Activated effector memory CD4-positive, alpha-beta T cell treated with Interleukin-2 at 50 U/mL for 16 hours (primary cell): ENCODE results near the gene C11orf98.
"Not testable (repeated sequence)": the region's sequence is repeated elsewhere in the genome, so short reads cannot be mapped to it uniquely, and the experiment has no call there.

Experiments used
- DNase-seq: peaks from one replicate; pipeline ENCODE4 v3.0.0-alpha.2; 2020

C11orf98 gene

DNA sequence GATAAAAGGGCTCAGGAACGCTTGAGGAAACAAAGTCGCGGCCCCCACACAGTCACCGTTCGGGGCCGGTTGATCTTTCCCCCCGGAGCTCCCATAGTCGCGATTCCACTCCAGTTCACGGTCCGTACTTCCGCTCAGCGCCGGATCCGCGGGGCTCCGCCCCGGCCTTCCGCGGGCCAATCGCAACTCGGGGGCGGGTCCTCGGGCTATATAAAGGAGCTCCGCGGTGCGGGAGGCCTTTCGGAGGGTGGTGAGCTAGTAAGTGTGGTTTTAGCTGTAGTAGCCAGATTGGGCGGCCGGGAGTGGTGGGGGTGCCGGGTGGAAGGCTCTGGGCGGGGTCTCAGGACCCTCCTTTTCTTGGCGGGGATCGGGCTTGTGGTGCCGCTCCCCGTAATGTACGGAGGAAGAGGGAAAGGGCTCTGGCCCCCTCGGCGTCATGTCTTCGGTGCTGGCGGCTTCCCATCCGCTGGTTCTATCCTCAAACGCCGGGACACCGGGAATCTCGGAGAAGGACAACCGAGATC lies at the start of gene C11orf98, which contains the start of gene CSKMT:
Gene C11orf98 (minus strand): TSS at position 136 of the 524 bp plus-strand sequence. CDS start 41 bp downstream, at position 95.
Gene CSKMT (plus strand): TSS at position 238 of the 524 bp plus-strand sequence. CDS start 568 bp downstream, outside the sequence.
- DNase-seq = peak; percentile 95

DNA sequence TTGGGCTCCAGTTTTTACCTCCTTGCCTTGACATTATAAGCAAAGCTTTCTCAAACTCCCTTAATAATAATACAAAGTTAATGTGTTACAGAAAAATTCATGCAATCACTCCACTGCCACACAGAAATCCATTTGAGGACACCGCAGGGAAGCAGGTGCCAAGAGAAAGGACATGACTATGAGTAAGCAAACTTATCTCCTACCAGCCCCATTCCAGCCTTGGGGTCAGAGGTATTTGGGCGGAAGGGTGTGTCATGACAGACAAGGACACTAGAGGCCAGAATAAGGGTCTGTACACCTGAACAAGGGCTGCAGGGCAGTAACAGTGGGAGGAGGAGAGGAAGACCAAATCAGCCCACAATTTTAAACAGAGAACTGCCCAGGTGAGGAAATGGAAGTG lies 48.3 kb upstream of the C11orf98 start:
- DNase-seq = no peak

DNA sequence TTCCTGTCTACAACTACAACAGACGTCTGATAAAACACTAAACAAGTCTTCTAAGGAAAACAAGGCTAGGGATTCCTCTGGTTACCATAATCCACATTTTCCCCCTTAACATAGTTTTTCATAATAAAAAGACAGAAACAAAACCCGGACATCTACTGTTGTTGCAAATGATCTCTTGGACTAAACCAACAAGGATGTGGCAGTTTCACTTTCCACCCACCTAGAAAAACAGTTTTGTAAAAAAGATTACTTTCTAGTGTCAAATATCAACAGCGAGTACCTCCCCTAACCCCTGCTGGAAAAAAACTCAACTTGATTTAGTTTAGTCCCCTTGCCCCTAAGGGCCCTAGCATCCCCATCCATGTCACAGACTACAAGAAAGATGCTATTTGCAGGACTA lies 47.9 kb upstream of the C11orf98 start:
- DNase-seq = no peak

DNA sequence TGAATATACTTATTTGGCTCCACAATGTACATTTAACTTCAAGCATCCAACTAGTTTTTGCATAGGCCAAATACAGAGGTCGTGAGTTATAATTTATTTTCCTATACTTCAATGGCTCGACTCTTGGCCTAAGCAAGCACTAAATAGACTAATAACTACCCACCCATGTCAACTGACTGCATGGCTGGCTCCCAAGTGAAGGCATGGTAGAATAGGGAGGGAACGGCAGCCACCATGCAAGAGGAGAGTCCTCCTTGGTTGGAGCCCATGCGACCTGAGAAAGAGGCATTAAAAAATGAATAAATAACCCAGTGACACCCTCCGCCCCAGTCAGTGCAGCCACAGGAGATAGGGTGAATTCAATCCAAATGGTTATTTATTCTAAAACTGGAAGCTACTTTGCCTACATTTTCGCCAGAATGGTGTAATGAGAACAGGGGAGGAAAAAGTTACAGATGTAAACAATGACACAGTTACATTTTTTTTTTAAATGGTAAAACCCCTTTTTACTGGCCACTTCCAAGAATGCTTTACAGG lies 47.3 kb upstream of the C11orf98 start:
- DNase-seq = no peak

DNA sequence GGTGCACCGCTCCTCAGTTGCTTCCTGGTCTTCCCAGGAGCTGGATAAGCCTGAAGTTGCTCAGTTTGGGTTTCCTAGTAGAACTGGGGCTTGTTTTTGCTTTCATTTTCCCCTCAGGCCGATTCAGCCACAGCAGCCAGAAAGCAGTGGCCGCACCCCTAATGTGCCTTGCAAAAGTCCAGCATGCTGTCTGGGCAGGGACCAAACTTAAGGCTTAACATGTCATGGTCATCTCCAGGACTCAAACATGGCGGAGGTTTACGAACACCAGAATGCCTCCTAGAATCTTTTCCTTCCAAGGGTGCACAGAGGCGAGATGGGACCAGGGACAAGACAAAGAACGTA lies 45.0 kb upstream of the C11orf98 start:
- DNase-seq = no peak

DNA sequence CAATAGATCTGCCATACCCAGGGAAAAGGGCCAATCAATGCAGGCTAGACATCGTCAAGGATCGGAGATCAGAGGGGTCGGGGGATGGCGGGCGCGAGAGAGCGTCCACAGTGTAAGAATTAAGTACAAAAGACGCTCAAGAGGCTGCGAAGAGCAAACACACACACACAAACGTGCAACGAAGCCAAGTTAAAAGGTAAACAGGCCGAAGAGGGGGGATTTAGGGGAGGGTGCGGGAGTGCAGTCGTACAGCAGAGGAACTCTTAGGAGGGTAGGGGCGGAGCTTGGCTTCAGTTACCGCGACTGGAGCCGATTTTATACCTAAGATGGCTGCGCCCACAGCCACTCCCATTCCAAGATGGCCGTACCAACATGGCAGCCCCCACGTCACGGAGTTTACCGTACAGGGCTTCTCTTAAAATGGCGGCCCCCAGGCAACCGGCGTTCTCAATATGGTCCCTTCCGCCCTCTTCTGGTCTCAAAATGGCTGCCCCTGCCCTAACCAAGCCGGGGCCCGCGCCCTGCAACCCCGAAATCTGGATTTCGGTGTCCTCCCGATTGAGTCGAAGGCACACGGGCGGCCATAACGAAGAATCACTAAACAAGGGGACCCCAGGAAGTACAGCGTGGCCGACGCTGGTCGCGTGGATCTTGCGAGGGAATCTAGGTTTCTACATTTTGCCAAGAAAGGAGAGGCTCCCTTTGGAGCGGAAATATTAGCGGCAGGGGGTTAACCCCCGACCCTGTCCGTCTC lies 44.4 kb upstream of the C11orf98 start:
- DNase-seq = peak; percentile 94

DNA sequence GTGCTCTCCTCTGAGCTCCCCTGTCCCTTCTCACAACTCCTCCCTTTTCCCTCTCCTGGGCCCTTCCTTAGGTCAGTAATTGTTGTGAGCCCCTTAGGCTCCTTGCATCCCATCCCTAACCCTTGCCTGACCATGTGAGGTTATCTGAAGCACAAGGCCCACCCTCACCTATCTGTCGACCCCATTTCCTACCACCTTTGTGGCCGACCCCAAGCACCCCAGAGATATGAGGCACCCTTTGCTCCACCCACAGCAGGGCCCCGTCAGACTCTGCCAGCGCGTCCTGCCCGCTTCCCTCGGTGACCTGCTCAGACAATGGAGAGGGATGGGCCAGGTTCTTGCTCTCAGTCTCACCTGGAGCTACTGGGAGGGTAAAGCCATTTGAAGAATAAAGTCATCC lies 43.8 kb upstream of the C11orf98 start:
- peak; percentile 40 for DNase-seq

DNA sequence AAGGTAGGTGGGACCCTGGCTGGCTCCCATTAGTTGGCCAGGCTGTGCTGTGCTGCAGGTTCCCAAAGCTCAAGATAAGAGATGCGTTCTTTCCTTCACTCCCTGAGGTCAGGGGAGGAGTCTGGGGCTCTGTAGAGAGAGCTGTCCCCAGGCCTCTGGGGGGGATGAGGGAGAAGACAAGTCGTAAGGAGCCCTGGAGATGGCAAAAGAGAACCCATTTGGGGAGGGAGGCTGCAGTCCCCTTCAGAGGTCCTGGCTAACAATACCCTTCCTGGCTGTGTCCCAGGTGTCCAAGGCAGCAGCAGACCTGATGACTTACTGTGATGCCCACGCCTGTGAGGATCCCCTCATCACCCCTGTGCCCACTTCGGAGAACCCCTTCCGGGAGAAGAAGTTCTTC lies 43.4 kb upstream of the C11orf98 start:
- no peak for DNase-seq

DNA sequence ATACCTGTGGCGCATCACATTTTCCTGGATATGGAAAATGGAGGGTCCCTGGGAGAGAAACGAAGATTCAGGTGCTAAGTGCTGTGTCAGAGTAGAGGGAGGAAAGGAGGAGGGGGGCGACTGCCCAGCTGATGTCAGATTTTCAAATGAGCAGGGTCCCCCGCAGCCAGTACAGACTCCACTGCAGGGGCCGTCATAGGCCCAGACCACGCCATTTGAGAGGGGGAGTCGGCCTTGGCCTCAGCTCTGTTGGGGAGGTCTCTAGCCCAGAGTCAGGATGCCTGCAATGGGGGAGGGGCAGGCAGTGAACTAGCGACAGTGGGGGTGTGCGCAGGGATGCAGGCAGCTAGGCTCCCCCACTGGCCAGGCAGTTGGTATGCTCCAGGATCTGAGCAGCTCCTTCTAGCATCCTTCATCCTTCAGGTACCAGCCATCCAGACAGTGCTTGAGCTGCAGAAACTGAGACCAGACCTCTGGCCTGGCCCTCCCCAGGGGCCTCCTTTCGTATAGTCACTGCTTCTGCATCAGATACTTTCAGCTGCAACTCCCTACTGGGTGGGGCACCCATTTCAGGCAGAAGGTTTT lies 42.4 kb upstream of the C11orf98 start, which contains the start of the genes BSCL2 and GNG3:
Gene BSCL2 (minus strand): TSS at position 148 of the 585 bp plus-strand sequence. CDS start 229 bp downstream, outside the sequence.
Gene GNG3 (plus strand): TSS at position 400 of the 585 bp plus-strand sequence. CDS start 620 bp downstream, outside the sequence.
- DNase-seq = no peak

DNA sequence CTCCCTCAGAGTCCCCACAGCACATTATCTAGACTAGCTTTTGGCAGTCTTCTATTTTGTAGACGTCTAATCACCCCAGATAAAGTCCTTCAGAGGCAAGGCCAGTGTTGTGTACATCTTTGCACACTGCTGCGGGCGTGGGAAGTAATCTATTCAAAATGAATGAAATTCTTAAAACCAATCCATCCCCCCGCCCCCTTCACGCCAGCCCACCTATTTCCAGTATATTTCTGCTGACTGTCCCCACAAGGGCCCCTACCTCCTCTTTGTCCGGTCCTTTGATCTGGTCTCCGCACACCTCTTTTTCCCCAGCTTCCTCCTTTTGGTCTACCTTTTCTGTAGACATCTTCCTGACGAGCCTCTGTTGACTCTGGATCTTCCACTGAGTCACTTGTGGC lies 41.8 kb upstream of the C11orf98 start:
- no peak for DNase-seq

DNA sequence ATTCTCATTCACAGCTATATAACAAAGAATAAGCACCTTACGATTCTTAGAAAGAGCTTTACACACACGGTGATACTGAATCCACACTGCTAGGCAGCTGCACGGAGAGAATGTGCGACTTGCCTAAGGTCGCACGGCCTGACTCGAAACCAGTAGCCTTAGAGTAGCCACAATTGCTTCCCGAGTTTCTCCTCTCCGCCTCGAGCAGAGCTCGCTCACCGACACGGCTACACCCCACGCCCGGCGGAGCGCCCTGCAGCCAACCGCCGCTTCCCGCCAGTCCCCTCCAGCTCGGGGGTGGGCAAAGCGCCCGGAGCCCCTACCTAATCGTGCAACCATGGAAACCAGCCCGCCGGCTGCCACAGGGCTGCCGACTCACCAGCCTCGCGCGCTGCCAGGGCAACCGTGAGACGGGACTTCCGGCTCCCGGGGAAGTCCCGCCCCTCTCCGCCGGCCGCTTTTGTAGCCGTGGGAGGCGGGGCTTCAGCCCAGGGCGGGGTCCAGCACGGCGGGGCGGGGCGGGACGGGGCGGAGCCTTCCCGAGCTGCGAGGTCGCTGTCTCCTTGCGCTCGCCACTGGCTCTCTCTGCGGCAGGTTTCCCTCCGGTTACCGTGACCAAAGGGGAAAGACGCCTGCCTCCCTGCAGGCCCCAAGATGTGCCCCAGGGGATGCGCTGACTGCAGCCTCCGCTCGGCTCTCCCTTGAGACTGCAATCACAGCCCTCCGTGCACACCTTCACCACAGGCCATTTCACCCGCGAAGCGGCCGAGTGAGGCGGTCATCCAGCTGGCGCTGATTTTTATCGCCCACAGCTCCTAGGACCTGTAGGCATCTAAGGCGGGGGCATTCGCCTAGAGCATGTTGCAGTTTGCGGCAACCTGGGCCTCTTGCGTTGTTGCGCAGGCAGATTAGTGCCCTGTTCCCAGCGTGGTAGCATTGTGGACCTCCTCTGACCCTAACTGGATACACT lies 41.2 kb upstream of the C11orf98 start:
- peak; percentile 88 for DNase-seq

DNA sequence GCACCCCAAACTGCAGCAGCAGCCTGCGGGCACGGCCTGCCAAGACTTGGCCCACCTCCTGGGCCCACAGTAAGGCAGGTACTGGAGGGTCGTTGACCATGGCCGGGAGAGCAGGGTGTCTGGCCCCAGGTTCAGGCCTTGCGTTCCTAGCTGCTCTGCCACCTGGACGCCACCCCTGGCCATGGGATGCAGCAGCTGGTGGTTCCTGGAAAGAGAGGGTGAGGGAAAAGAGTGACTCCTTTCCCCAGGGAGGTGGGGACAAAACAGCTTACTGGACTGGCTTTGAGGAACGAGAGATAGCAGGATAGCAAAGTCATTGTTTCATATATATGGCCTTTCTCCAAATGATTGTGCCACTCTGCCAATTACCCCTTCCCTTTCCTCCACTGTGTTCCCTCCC lies 40.4 kb upstream of the C11orf98 start:
- no peak for DNase-seq

DNA sequence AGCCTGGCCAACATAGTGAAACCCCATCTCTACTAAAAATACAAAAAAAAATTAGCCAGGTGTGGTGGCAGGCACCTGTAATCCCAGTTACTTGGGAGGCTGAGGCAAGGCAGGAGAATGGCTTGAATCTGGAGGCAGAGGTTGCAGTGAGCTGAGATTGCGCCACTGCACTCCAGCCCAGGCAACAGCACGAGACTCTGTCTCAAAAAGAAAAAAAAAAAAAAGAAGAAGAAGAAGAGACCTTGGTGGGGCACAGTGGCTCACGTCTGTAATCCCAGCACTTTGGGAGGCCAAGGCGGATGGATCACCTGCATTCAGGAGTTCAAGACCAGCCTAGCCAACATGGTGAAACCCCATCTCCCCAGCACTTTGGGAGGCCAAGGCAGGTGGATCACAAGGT lies 38.9 kb upstream of the C11orf98 start:
- not testable (repeated sequence) for DNase-seq

DNA sequence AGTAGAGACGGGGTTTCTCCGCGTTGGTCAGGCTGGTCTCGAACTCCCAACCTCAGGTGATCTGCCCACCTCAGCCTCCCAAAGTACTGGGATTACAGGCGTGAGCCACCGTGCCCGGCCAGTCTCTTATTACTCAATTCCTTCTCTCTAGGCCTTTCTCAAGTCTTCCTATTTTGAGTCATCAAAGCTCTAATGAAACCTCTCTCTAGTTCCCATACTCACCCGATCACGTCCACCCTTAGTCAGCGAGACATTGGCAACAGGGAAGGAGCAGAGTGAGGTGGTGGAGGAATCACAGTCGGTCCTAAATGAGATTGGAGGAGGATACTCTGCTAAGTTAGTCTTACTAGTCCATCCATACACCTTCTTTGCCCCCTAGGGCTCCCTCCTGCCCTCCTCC lies 37.2 kb upstream of the C11orf98 start:
- DNase-seq = no peak

DNA sequence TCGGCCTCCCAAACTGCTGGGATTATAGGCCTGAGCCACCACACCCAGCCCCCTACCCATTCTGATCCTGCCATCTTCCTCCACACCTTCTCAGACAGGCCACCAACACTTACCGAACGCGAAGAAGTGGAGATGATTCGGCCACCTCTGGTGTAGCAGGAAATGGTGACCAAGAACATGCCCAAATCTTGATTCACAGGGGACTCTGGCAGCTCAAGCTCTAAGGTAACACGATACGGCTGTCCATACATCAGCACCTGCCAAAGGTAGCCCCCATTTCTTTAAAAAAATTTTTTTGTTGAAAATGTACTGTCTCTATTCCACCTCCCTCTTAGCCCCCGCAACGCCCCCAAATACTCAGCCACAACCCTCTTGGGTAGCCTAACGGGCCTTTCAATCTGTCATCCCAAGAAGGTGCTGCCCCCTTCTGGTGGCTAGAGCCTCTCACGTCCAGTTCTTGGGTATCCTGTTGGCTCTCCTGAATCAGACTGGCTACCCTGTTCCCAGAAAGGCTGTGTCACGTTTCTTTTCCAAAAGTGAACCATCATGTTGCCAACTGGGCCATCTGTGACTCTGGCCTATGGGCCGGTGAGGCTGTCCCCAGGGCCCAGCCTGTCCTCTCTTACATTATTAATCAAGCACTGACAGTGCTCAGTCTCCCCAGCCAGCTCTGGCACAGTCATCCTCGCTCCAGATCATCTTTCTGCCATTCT lies 29.6 kb upstream of the C11orf98 start:
- peak; percentile 56 for DNase-seq

DNA sequence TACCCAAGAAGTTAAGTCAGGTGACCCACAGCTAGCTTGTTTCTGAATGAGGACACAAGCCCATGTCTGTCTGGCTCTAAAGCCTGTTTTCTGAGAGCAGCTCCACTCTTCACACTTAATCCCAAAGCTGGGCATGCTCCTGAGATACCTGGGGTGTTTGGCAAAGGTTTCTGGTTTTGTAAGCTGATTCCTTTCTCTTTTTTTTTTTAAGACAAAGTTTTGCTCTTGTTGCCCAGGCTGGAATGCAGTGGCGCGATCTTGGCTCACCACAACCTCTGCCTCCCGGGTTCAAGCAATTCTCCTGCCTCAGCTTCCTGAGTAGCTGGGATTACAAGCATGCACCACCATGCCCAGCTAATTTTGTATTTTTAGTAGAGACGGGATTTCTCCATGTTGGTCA lies 28.6 kb upstream of the C11orf98 start:
- not testable (repeated sequence) for DNase-seq

DNA sequence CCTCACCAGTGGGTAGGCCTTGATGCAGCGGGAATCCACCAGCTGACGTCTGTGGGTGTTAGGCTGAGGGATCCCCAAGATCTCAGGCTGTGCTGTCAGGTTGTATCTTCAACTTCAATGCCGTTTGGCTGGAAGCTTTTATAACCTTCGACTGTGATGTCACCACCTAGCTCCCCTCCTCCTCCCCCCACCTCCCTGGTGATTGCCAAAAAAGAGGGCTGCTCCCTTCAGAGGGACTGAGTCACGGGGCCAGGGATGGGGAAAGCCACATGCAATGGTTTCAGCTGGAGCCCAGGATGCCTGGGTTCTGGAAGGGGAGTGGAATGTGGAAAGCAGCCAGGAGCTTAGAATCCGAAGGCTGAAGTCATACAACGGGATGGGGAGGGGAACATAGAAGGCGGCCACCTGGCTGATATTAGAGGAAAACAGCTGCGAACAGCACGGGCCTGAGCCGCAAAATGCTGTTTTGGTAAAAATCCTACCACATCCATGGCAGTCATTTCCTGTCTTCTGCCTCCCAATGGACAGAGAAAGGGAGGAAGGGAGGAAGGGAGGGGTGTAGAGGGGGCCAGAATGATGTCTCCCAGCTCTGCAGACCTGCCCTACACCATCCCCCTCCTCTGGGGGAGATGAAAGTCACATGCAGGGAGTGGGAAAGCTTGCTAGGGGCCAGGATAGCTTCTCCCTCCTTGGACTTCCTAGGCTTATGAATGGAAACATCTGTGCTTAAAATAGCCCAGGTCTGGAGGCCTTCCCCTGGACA lies 24.6 kb upstream of the C11orf98 start, which contains the start of gene LRRN4CL:
Gene LRRN4CL (minus strand): TSS at position 110 of the 763 bp plus-strand sequence. CDS start 1,022 bp downstream, outside the sequence.
- no peak for DNase-seq

DNA sequence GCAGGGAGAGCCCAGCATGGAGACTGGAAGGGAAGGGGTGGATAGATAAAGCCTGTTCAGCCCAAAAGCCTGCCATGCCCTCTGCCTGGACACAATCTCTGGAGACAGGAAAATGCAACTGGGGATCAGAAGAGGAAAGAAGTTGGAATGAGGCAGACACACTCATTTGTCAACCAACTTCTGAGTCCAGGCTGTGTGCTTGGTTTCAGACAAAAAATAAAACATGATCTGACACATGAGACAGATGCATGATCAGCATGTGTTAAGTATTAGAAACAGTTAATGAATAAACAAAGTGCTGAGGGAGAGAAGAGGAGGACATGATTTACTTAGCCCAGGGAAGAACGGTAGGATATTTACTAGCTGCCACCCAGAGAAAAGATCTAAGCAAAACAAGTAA lies 23.5 kb upstream of the C11orf98 start:
- no peak for DNase-seq

DNA sequence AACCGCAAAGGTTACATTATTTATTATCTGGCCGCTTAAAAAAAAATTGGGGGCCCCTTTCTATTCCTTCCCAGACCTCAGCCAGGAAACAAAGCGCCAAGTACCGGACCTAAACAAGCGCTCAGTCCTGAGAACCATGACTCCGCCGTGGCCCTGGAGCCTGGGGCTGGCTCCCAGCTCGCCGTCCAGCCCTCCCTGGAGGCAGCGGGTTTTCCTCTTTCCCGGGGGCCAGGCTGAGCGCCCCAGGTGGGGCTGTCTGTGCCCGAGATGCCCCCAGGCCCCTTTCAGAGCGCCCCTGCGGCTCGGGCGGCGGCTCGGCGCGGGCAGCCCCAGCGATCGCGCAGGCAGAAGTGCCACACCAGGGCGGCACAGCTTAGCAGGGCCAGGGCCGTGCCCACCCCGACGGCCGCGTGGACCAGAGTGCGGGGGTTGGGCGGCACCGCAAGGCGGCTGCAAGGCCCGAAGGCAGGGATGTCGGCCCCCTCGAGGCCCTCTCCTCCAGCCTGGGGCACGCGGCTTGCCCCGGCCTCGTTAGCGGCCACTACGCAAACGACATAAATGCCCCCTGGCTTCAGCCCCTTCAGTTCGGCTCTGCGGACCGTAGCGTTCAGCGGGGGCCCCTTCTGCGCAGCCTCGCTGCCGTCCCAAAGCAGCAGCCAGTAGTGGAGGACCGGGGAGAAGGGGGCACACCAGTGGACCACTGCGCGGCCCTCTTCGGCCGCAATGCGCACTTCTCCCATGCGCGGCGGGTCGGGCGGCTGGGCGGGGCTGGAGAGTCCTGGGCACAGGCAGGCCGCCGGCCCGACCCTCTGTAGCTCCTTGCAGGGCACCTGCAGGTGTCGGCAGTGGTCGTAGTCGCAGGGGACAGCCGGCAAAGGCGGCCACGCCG lies 22.7 kb upstream of the C11orf98 start:
- DNase-seq = no peak

DNA sequence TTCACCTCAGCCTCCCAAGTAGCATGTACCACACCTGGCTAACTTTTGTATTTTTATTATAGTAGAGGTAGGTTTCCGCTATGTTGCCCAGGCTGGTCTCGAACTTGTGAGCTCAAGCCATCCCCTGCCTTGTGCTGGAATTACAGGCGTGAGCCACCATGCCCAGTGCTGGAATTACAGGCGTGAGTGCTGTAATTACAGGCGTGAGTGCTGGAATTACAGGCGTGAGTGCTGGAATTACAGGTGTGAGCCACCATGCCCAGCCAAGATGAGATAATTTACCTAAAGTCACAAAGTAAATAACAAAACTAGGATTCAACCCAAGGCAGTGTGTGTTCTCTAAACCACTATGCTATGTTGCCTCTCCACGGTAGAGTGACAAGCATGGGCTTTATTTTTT lies 17.5 kb upstream of the C11orf98 start:
- no peak for DNase-seq
